Gastrocnemius medialis (tissue), 4 donors: ENCODE results near the gene DPYSL5. TPM values are rescaled to one million over a fixed set of nuclear protein-coding genes. Genes with fewer than 3 reads are reported as not detected.
A peak's percentile ranks its signal among the peaks of the same experiment; 100 is the strongest.

ENCODE experiments used
- ATAC-seq, 2 donors: fragments of 150-250 bp; one replicate each; pipeline ENCODE4 v1.9.1; 2016
- DNase-seq, 2 donors: peaks; one replicate each; pipeline ENCODE4 v3.0.0-alpha.2; 2019
- H3K27ac ChIP-seq, 4 donors: fragments of 200-600 bp; sonication (generic); 1 replicate in 1 of 4; 2 replicates in 3 of 4; pipeline ENCODE4 v1.5.1; 2016 to 2018; ENCODE audit warnings: mild to moderate bottlenecking in 2 of 4, moderate library complexity in 1 of 4
- H3K27me3 ChIP-seq, 3 donors: fragments of 200-600 bp; sonication (generic) in 2 of 3; 1 replicate in 1 of 3; 2 replicates in 2 of 3; pipeline versions ENCODE4 v1.5.1 to v1.6.0; 2016 to 2019; ENCODE audit warnings: mild to moderate bottlenecking in 1 of 3, moderate library complexity in 1 of 3
- H3K36me3 ChIP-seq, 2 donors: fragments of 200-600 bp; sonication (generic) in 1 of 2; one replicate each; pipeline ENCODE4 v1.5.1; 2017 to 2018
- H3K4me1 ChIP-seq, 2 donors: fragments of 200-600 bp; sonication (generic) in 1 of 2; one replicate each; pipeline ENCODE4 v1.5.1; 2016 to 2017; ENCODE audit warnings: mild to moderate bottlenecking in 2 of 2
- H3K4me3 ChIP-seq, 4 donors: fragments of 200-600 bp; sonication (generic) in 3 of 4; 1 replicate in 1 of 4; 2 replicates in 3 of 4; pipeline ENCODE4 v1.5.1; 2016 to 2019; ENCODE audit warnings: mild to moderate bottlenecking in 2 of 4
- H3K9me3 ChIP-seq, 3 donors: fragments of 200-600 bp; sonication (generic) in 2 of 3; 1 replicate in 1 of 3; 2 replicates in 2 of 3; pipeline ENCODE4 v1.5.1; 2016 to 2019
- POLR2A ChIP-seq, 2 donors: fragments of 450-650 bp; IDR thresholded peaks; one replicate each; pipeline ENCODE4 v1.6.1; 2017; ENCODE audit warnings: antibody characterized with exemption in 2 of 2, mild to moderate bottlenecking in 2 of 2, moderate library complexity in 2 of 2
- in situ Hi-C, 4 donors: fragments of 200-750 bp; cut with MboI; loops; one replicate each; pipeline versions ENCODE4 v1.15.0 to v1.8.0; 2017; ENCODE audit warnings: low sequenced_read_pairs in 4 of 4
- intact Hi-C: fragments of 100-400 bp; cut with DNase I; formaldehyde crosslinking; loops from one replicate; pipeline ENCODE4 v1.15.1; 2023; ENCODE audit warnings: low total_unique reads
- total RNA-seq, 4 donors: library from RNA; depleted of rRNA; stranded (reverse); fragments of >200 nt; gene quantifications; one replicate each; pipeline versions ENCODE4 v1.1.0 to v1.2.3, GENCODE V29; 2016
- TF ChIP-seq, protein P1 (sequence below), 5 experiments: fragments of 450-650 bp in 3 of 5; fragments of 200-600 bp in 2 of 5; sonication (generic) in 2 of 5; IDR thresholded peaks in 4 of 5; conservative IDR thresholded peaks in 1 of 5; 1 replicate in 4 of 5; 2 replicates in 1 of 5; pipeline ENCODE4 v1.5.1; 2016 to 2019; ENCODE audit warnings: antibody characterized with exemption in 5 of 5, mild to moderate bottlenecking in 3 of 5, moderate library complexity in 3 of 5

DPYSL5 gene
- total RNA-seq, 4 donors from 2014 or later = not detected

DNA sequence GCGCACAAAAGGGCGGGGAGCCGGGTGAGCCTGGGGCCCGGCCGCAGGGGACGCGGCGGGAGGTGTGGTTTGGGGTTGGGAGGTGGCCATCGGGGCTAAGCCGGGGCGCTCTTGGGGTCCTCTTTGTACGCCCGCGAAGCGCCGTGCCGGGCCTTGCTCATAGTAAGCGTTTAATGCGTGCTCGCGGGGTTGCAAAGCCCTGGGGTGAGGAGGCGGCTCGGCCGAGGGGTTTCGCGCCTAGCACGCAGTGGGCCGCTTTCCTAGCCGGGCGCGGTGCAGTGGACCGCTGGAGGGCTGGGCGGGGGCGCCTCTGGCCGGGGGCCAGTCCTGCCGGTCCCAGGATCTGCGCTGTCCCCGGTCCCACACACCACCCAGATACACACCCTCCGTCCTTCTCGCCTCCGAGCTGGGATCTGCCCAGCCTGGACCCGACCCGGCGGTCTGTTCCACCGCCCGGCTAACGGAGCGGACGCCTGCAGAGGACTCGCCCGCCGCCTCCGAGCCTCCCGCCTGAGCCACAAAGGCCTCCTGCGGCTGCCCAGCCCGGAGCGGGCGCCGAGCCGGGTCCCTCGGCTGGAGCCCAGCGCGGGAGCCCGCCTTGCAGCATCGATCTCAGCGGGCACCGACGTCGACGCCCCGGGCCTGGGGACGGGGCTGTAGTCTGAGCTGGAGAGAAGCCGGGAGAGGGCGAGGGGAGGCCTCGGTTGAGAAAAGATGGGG is 564 bp downstream of the DPYSL5 start:
- intact Hi-C loops (no loop called here), in situ Hi-C loops (loop anchor here in 1 of 4 donors (25.0 kb wide), 1 partner anchor 89 kb away; no protein-coding TSS in a partner anchor)
- DNase-seq (no peak), ATAC-seq (no peak)
- H3K27me3 ChIP-seq = peaks cover 43 to 70% (median 52%) of the 10 kb centered on the region in 3 donors
- no peaks in the 10 kb centered on the region for H3K36me3 ChIP-seq
- TF ChIP-seq, protein P1, sequence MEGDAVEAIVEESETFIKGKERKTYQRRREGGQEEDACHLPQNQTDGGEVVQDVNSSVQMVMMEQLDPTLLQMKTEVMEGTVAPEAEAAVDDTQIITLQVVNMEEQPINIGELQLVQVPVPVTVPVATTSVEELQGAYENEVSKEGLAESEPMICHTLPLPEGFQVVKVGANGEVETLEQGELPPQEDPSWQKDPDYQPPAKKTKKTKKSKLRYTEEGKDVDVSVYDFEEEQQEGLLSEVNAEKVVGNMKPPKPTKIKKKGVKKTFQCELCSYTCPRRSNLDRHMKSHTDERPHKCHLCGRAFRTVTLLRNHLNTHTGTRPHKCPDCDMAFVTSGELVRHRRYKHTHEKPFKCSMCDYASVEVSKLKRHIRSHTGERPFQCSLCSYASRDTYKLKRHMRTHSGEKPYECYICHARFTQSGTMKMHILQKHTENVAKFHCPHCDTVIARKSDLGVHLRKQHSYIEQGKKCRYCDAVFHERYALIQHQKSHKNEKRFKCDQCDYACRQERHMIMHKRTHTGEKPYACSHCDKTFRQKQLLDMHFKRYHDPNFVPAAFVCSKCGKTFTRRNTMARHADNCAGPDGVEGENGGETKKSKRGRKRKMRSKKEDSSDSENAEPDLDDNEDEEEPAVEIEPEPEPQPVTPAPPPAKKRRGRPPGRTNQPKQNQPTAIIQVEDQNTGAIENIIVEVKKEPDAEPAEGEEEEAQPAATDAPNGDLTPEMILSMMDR (IDR thresholded peaks at IDR 0.05 in 4 of 5, conservative IDR thresholded peaks at IDR 0.05 in 1 of 5) = no peak
- no peak for TF ChIP-seq POLR2A (IDR thresholded peaks at IDR 0.05)
- H3K4me3 ChIP-seq = peak overlapping the region; percentile 24 to 42 (median 34)
- H3K4me1 ChIP-seq = peaks cover 18 to 39% of the 10 kb centered on the region in 2 donors
- no peak overlapping the region for H3K27ac ChIP-seq
- H3K9me3 ChIP-seq = no peaks in the 10 kb centered on the region

DNA sequence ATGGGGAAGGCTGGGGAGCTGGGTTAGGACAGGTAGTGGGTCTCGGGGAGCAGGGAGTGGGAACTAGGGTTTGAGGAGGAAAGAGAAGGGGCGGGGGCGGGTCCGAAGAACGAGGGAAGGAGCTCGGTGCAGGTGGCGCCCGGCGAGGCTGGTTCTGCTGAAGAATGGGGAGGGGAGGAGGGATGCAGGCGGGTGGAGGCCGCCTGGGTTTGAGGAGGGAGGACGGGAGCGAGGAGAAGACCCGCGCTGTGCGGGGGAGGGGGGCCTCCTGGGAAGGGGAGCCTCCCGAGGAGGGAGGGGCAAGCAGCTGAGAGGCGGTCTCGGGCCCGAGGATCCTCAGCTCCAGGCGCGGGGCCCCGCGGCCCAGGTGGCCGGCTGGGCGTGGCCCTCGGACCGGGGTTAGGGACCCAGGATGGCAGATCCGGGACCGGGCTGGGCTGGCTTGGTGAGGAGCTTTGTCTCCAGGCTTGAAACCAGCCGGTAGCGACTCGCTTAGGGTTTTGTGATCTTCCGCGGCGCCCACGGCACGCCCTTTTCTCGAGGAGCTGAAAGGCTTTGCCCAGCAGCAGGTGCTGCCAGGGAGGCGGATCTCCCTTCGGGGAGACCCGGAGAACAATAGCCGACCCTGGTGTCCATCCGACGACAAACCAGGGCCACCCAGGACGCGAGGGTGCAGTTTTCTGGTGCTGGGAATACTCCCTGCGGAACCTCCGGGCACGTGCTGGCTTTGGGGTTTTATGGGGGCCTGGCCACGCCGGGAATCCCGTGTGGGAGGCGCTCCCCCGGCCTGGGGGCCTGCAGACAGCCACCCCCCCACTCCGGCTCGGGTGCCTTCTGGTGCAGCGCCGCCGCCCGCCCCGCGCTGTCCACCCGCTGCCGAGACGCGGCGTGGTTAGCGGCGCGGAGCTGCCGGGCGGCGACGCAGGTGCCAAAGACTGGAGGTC is 1.4 kb downstream of the DPYSL5 start:
- DNase-seq (no peak), ATAC-seq (no peak)
- in situ Hi-C loops = loop anchor here in 1 of 4 donors (25.0 kb wide), 1 partner anchor 88 kb away; no protein-coding TSS in a partner anchor
- intact Hi-C loops = no loop called here
- no peaks in the 10 kb centered on the region for H3K9me3 ChIP-seq
- H3K36me3 ChIP-seq = no peaks in the 10 kb centered on the region
- no peak for TF ChIP-seq POLR2A (IDR thresholded peaks at IDR 0.05)
- TF ChIP-seq, protein P1 (IDR thresholded peaks at IDR 0.05 in 4 of 5, conservative IDR thresholded peaks at IDR 0.05 in 1 of 5) = no peak
- no peak overlapping the region for H3K27ac ChIP-seq
- peaks cover 43 to 67% (median 52%) of the 10 kb centered on the region in 3 donors for H3K27me3 ChIP-seq
- peaks cover 26 to 47% of the 10 kb centered on the region in 2 donors for H3K4me1 ChIP-seq
- H3K4me3 ChIP-seq = peak overlapping the region in 3 of 4 donors; percentile 24 to 42 (median 42)

DNA sequence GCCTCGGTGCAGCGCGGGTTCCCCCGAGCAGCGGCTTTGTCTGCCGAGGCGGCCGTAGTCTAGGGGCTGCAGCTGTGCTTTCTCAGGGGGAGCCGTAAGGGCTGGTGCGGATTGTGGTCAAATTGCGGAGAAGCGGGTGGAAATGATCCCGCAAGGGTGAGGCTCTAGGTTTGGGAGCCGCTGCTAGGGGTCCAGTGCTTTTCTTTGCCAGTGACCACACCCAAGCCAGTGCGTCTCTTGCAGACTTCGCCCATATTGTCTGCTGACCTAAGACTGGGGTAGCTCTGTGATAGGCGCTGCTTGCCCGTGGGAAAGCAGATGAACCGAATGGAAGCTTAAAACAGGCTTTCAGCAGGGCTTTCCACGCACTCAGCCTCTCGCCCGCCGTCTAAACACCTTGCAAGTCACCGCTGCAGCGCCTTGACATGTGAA is 2.1 kb downstream of the DPYSL5 start:
- Histone ChIP-seq H3K27ac (no peak overlapping the region), H3K9me3 (no peaks in the 10 kb centered on the region), H3K4me1 (peaks cover 28 to 47% of the 10 kb centered on the region in 2 donors), H3K36me3 (no peaks in the 10 kb centered on the region), H3K4me3 (peak overlapping the region in 2 of 4 donors; percentile 42), H3K27me3 (peaks cover 43 to 60% (median 52%) of the 10 kb centered on the region in 3 donors)
- intact Hi-C loops (no loop called here), in situ Hi-C loops (loop anchor here in 1 of 4 donors (25.0 kb wide), 1 partner anchor 87 kb away; no protein-coding TSS in a partner anchor)
- TF ChIP-seq POLR2A (IDR thresholded peaks at IDR 0.05) = no peak
- TF ChIP-seq, protein P1 (IDR thresholded peaks at IDR 0.05 in 4 of 5, conservative IDR thresholded peaks at IDR 0.05 in 1 of 5) = no peak
- ATAC-seq (no peak), DNase-seq (no peak)

DNA sequence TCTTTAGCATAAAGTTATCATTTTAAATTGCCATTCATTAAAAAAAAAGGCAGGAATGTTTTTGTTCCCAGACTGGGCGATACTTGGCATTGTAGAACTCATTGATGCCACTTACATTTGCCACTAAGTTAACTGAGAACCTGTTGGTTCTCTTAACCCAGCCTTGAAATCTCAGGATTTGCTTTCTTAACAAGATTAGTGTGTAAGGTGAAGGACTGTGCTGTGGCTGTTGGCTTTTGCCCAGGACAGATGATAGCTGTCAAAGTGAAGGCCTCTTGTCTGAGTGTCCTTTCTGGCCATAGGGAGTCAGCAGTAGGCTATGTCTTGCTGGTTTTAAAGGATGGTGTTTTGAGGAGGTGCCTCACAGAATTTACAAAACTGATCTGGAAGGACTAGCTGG is 2.6 kb downstream of the DPYSL5 start:
- in situ Hi-C loops = no loop called here
- H3K4me3 ChIP-seq = no peak overlapping the region
- TF ChIP-seq, protein P1 (IDR thresholded peaks at IDR 0.05 in 4 of 5, conservative IDR thresholded peaks at IDR 0.05 in 1 of 5) = no peak
- TF ChIP-seq POLR2A (IDR thresholded peaks at IDR 0.05) = no peak
- H3K4me1 ChIP-seq = peaks cover 28 to 47% of the 10 kb centered on the region in 2 donors
- no peaks in the 10 kb centered on the region for H3K36me3 ChIP-seq
- no peaks in the 10 kb centered on the region for H3K9me3 ChIP-seq
- DNase-seq (no peak), ATAC-seq (no peak)
- peaks cover 43 to 55% (median 49%) of the 10 kb centered on the region in 3 donors for H3K27me3 ChIP-seq
- no peak overlapping the region for H3K27ac ChIP-seq
- intact Hi-C loops = no loop called here
